GM18498 (cell line): ENCODE results near the gene MSMB.
"Not testable (repeated sequence)": the region's sequence is repeated elsewhere in the genome, so short reads cannot be mapped to it uniquely, and the experiment has no call there.

Experiments used
- ATAC-seq: cut with Tn5 transposase; IDR thresholded peaks from one replicate; pipeline ENCODE4 v1.9.1; 2021; ENCODE audit warnings: mild to moderate bottlenecking, moderate library complexity; ENCODE audit not compliant: unreplicated experiment

MSMB gene

DNA sequence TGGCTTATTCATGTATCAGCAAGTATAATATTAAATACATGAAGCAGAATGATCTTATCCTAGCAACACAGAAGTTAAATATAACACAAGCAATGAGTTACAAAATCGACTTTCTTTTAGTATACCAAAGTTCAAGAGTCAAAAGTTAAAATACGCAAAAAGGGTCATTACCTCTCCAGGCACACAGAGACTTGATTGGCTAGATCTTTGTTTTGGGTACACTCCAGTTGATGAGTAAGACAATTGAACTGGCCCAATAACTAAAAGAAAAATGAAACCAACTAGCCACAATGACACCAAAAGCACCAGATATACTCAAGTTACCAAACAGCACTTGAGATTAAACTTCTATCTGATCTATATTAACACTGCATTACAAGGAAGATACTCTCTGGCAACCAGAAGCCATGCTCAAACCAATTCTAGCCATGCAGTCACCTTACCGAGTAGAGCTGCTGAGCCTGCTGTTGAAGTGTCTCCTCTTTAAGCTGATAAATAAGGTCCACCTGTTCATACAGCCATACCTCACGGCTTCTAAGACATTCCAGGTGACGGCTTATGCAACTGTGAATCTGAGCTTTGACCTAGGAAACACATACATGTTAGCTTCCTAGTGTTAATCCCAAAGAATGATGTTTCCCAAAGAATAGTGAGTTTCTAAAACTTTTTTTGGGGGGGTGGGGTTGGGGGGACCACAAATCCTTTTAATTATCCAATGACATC, 31.2 kb downstream of the MSMB start:
- ATAC-seq: no peak

DNA sequence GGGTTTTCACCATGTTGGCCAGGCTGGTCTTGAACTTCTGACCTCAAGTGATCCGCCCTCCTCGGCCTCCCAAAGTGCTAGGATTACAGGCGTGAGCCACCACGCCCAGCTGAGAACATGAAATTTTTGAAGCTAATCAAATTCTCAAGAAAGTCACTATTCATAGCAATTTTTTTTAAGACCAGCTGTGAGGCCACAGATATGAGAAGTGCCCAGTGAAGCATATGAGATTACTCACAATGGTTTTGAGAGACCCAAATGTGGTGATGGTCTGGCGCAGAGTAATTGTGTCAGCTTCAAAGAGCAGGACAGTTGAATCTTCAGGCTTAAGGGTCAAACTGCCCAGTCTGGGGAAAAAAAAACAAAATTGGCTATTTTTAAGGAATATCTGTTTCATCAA, 31.9 kb downstream of the MSMB start:
- no peak for ATAC-seq

DNA sequence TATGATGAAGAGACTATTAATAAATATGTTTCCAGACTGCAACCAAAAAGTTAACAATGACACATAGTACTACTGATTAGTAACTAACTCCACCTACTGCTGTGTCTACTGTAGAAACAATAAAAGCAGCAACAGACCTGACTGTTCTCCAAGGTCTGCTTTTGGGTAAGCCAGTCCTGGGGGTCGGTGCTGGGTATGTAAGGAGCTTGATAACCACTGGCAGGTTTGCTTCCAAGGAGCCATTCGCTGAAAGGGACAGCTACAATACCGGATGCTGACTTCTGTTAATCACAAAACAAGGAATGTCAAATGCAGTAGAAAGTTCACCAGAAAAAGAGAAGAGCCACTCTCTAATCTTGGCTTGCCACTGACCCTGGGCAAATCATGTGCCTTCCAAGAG, 33.3 kb downstream of the MSMB start:
- ATAC-seq: no peak

DNA sequence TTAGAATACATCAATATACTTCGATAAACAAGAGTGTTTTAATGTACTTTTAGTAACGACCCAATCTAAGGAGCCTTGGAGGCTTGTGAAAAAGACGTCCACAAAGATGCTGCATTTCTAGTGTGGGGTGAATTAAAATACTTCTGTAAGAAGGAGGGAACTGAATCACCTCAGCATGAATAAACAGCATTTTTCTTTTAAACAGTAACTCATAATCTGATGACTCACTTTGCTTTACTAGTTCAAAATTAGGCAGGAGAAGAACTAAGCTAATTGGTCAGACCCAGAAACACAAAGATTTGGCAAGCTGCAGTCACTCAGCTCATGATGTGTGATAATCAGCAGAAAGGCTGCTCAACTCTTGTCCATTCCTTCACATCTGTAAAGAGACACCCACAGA, 39.9 kb downstream of the MSMB start:
- no peak for ATAC-seq

DNA sequence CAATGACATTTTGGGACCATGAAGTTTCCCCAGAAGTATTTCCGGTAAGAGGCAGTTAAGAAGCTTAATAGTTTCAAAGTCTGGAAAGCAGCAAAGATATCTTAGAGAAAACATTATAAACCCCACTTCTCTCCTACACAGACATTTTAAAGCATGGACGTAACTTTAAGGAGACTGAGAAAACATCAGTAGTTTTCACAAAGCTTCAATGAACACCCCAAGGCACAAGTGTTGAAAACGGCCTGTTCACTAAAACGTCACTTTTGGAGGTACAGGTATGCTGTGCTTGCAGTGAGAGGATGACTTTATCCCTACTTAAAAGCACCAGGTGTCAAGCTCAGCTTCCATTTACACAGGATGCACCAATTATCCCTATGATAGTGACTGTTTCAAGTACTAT, 40.7 kb downstream of the MSMB start:
- ATAC-seq: no peak

DNA sequence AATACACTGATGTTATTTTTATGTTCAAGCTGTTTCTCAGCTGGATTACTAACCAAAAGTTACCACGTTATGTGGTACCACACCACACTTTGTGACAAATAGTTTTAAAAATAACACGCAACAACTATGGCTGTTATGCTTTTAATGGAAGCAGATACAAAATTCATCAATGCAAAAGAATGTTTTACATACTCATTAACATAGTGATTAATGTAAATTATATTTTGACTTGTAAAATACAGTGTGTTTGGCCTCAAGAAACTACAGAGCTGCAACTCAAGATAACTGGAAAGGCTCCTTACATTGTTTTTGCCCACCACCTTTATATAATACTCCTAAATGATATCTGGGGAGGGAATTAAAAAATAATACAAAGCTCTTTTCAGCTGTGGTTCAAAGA, 41.1 kb downstream of the MSMB start:
- no peak for ATAC-seq

DNA sequence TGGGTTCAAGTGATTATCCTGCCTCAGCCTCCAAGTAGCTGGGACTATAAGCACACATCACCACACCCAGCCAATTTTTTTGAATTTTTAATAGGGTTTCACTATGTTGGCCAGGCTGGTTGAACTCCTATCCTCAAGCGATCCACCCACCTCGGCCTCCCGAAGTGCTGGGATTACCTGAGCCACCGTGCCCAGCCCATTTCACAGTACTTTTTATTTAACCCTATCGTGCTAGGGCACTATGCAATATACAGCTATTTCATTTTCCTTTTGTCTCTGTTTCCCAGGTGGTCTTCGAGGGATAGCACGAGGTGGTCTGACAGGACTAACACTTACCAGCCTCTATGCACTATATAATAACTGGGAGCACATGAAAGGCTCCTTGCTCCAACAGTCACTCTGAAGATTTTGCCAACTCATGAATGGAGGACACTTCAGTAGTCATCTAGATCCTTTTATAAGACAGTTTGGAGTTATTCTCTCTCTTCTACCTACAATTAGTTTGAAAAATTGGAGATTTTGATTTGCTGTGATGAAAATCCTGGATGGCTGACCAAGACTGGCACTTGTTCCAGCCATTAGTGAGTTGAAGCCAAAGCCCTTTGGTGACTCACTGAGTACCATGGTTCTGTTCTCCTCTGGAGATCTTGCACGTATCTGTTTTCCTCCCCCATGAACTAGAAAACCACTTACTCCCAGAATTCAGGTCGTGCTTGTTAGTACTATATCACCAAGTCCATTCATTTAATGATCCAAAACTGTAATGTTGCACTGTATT, 43.0 kb downstream of the MSMB start:
- no peak for ATAC-seq

DNA sequence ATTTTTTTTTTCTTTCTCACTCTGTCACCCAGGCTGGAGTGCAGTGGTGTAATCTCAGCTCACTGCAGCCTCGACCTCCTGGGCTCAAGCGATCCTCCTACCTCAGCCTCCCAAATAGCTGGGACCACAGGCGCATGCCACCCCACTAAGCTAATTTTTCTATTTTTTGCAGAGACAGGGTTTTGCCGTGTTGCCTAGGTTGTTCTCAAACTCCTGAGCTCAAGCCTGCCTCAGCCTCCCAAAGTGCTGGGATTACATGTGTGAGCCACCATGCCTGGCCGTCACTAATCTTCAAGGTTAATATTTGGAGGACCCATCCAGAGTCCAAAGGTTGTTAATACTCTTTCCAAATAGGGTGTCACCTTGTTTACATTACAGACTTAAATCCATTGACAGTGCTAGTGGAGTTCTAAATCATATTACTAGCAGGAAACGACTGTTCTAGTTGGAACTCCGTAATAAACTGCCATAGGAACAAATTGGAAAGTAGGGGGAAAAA, 43.8 kb downstream of the MSMB start:
- not testable (repeated sequence) for ATAC-seq

DNA sequence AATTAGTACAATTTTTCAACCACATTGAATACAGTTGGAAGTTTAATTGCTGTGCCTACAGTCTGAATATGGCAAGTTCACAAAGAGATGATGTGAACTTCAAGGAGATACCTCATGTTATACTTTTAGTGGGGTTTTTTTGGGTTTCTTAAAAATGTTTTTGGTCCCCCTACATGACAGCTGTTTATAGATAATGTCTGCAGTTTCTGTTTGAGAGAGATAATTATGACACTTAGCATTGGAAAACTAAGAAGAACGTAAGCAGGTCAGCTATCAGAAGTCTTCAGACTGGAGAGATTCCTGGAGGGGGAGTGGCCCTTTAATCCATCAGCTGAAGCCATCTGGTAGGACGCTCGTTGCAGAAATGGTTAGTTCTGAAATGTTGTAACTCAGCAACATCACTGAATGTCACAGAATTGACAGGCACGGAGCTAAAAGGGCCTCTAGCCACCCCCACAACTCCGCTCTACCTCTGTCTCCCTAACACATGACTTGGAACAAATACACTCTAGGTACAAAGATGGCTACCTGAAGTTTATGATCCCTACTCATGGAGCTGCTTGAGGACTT, 44.8 kb downstream of the MSMB start:
- ATAC-seq: no peak

DNA sequence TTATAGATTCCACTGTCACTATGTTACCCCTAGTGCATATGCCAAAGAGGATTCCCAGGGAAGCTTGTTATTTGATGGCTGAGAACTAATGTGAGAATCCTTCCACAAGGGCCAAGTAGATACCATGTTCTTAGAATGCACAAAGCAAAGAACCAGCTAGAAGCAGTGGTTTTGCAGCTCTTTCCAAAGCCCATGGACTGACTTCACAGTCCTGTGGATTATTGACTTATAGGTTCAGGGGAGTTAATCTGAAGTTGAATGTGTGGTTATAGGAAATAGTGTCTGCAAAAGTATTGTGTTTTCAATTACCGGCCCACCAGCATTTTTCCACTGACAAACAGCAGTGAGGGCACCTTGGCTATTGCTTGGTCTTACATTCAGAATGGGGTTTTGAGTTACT, 45.5 kb downstream of the MSMB start:
- ATAC-seq: no peak

DNA sequence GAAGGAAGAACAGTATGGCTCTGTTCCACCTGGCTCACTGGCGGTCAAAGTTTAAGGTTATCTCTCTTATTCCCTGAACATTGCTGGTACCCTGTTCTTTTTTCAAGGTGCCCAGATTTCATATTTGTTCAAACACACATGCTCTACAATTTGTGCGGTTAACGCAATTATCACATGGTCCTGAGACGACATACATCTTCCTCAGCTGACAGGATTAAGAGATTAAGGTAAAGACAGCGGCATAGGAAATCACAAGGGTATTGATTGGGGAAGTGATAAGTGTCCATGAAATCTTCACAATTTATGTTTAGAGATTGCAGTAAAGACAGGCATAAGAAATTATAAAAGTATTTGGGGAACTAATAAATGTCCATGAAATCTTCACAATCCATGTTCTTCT, 46.1 kb downstream of the MSMB start:
- ATAC-seq: not testable (repeated sequence)

DNA sequence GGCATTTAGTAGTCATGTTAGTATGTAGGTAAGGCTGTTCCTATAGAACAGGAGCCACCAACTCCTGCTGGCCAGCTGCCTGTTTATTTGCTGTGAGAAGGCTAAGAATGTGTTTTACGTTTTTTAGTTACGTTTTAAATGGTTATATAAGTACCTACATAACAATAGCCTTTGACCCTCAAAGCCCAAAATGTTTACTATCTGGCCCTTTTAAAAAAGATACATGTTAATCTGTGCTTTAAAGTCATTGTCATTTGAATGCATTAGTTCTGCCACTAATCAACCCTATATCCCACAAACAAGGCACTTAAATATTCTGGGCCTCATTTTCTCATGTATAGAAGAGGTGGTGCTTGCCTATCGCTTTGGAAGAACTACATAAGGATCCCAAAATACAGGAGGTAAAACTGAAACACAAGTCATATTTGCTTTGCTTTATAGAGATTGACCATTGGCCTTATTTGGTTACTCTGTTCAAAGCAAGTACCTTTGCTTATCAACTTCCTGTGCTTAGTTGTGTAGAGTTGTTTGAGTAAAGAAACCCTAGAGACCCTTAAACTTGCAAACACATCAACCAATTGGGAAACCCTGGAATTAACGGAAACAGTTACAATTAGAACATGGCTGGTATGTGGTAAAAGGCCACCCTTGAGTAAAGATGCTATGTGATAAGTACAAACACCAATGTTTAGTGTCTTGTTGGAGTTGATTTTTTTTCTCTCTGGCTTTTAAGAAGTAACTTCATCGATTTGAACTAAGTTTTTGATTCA, 47.9 kb downstream of the MSMB start:
- ATAC-seq: no peak

DNA sequence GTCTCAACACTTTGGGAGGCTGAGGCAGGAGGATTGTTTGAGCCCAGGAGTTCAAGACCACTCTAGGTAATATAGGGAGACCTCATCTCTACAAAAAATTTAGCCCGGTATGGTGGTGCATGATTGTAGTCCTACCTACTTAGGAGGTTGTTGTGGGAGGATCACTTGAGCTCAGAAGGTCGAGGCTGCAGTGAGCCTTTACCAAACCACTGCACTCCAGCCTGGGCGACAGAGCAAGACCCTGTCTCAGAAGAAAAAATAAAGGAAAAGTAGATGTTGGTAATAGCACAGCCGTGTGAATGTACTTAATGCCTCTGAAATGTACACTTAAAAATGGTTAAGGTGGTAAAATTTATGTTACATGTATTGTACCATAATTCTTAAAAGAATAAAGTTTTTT, 48.5 kb downstream of the MSMB start:
- ATAC-seq: no peak

DNA sequence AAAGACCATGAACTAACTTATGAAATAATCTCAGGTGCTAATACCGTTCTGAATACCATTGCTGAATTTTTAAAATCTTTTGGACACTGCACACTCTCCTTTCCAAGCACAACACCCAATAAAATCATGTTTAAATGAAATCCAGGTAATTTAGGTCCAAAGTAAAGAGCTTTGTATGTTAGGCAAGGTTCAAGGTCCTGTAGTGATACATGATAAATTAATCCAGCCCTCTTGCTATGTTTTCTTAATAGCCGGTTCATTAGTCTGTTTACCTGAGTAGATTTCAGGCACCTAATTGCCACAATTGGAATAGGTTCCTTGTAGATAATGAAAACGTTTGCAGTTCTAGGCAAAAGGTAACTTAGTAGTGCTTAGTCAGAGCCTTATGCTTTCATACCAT, 60.5 kb downstream of the MSMB start:
- ATAC-seq: not testable (repeated sequence)

DNA sequence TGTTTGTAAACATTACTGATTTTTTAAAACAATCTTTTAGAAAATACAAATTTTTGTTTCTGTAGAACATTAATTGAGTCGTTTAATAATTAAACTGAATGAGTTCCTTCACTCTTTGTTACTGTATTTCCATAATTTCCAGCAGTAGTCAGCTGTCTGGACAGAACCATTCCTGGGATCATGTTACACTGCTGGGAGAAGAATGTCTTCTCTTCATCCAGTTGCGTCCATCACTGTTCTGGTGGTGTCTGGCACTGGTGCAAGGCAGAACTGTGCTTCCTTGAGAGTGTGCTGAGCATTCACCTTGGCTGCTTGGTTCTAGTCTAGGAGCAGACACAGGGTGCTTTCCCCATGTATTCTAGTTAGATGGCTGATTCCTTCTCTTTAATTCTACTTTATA, 61.6 kb downstream of the MSMB start:
- not testable (repeated sequence) for ATAC-seq

DNA sequence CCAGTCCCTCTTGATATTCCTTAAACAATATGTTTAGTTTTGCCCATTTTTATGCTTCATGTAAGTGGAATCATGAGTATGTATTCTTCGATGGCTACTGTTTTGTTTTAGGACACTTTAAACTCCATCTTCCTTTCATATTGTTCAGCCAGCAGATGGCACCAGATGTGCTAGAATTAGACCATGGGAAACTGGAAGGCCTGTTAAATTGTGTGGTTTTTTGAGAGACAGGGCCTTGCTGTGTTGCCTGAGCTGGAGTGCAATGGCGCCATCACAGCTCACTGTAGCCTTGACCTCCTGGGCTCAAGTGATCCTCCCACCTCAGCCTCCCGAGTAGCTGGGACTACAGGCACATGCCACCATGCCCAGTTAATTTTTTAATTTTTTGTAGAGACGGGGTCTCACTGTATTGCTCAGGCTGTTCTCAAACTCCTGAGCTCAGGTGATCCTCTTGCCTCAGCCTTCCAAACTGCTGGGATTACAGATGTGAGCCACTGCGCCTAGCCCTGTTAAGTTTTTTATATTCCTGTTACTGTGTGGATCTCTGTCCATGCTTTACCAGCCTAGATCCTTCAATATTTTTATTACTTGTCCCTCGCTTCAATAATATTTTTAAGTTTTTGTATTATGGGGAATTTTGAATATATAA, 62.4 kb downstream of the MSMB start:
- peak; percentile 64 for ATAC-seq
